Stimulated activated CD4-positive, alpha-beta T cell treated with anti-CD3 and anti-CD28 coated beads, Interleukin-1b, Interleukin-23, amount 100 ng/mL, for 4 hours (primary cell): ENCODE data around the gene DXO.
"Not testable (repeated sequence)": the region's sequence is repeated elsewhere in the genome, so short reads cannot be mapped to it uniquely, and the experiment has no call there.

Experiments used
- DNase-seq, 2 donors: peaks; one replicate each; pipeline ENCODE4 v3.0.0-alpha.2; 2020; ENCODE audit warnings: low read depth in 2 of 2

Gene DXO

GRCh38 chr6:31958741-31959739, 12.9 kb downstream of the DXO start, which contains the start of the genes NELFE and SKIC2:
NELFE (minus strand) TSS chr6:31958971; CDS start chr6:31958446, 525 bp downstream.
SKIC2 (plus strand) TSS chr6:31959175; CDS start chr6:31959193, 18 bp downstream.
- DNase-seq = peak; percentile 96 to 97

GRCh38 chr6:31958412-31958740, 13.6 kb downstream of the DXO start:
- DNase-seq = no peak

- no peak for DNase-seq
These were observed 15.1 kb downstream of the DXO start for GRCh38 chr6:31956796-31957195.

- DNase-seq = no peak
These were observed 17.4 kb downstream of the DXO start for GRCh38 chr6:31954511-31954910.

GRCh38 chr6:31952890-31953289, 19.0 kb downstream of the DXO start:
- no peak for DNase-seq

- DNase-seq = peak in 1 of 2 donors; percentile 37
These were observed 19.7 kb downstream of the DXO start for GRCh38 chr6:31952140-31952805.

GRCh38 chr6:31949926-31950548, 21.9 kb downstream of the DXO start:
- DNase-seq = no peak

GRCh38 chr6:31948753-31949413, 23.1 kb downstream of the DXO start:
- no peak for DNase-seq

- no peak for DNase-seq
These were observed 23.6 kb downstream of the DXO start for GRCh38 chr6:31948306-31948705.

- DNase-seq = no peak
These were observed 24.1 kb downstream of the DXO start for GRCh38 chr6:31947864-31948263.

GRCh38 chr6:31947070-31947675, 24.8 kb downstream of the DXO start:
- no peak for DNase-seq

- DNase-seq = no peak
These were observed 25.5 kb downstream of the DXO start for GRCh38 chr6:31946370-31946885.

- no peak for DNase-seq
These were observed 26.2 kb downstream of the DXO start, which contains the start of gene CFB for GRCh38 chr6:31945507-31946369. CFB (plus strand) TSS chr6:31946095; CDS start chr6:31946222, 127 bp downstream.

- DNase-seq = no peak
These were observed 26.8 kb downstream of the DXO start for GRCh38 chr6:31945154-31945506.

- DNase-seq = no peak
These were observed 28.2 kb downstream of the DXO start for GRCh38 chr6:31943742-31944141.

- no peak for DNase-seq
These were observed 31.7 kb downstream of the DXO start for GRCh38 chr6:31940256-31940664.

- DNase-seq = no peak
These were observed 36.1 kb downstream of the DXO start for GRCh38 chr6:31935823-31936222.

- DNase-seq = no peak
These were observed 36.9 kb downstream of the DXO start for GRCh38 chr6:31935021-31935420.

- DNase-seq = no peak
These were observed 38.4 kb downstream of the DXO start for GRCh38 chr6:31933537-31933936.

- not testable (repeated sequence) for DNase-seq
These were observed 39.8 kb downstream of the DXO start for GRCh38 chr6:31932137-31932536.
